Sigmoid colon (tissue), 7 donors: Measurements from ENCODE around the gene PTPRU. TPM values are rescaled to one million over a fixed set of nuclear protein-coding genes. Genes with fewer than 3 reads are reported as not detected.

Experiments
- DNase-seq: peaks from one replicate; pipeline ENCODE4 v3.0.0-alpha.2; 2019
- H3K27ac ChIP-seq, 4 donors: fragments of 200-600 bp; sonication (generic); one replicate each; pipeline ENCODE4 v1.5.1; 2016 to 2019; ENCODE audit warnings: mild to moderate bottlenecking in 1 of 4
- H3K27me3 ChIP-seq, 3 donors: fragments of 200-600 bp; sonication (generic); one replicate each; pipeline ENCODE4 v1.5.1; 2019; ENCODE audit warnings: mild to moderate bottlenecking in 1 of 3
- H3K36me3 ChIP-seq, 4 donors: fragments of 200-600 bp; sonication (generic); one replicate each; pipeline ENCODE4 v1.5.1; 2016 to 2019
- H3K4me1 ChIP-seq, 4 donors: fragments of 200-600 bp; sonication (generic); one replicate each; pipeline ENCODE4 v1.5.1; 2017 to 2019
- H3K4me3 ChIP-seq, 4 donors: fragments of 200-600 bp; sonication (generic); one replicate each; pipeline ENCODE4 v1.5.1; 2017 to 2019; ENCODE audit warnings: mild to moderate bottlenecking in 2 of 4, moderate library complexity in 1 of 4
- H3K9me3 ChIP-seq, 4 donors: fragments of 200-600 bp in 3 of 4; sonication (generic) in 3 of 4; one replicate each; pipeline versions ENCODE4 v1.5.1 to v1.6.1; 2013 to 2019
- CTCF ChIP-seq, 4 experiments: fragments of 450-650 bp in 3 of 4; fragments of 200-600 bp in 1 of 4; IDR thresholded peaks; one replicate each; pipeline ENCODE4 v1.5.1; 2016 to 2019; ENCODE audit warnings: antibody characterized with exemption in 4 of 4, mild to moderate bottlenecking in 3 of 4, moderate library complexity in 2 of 4
- EP300 ChIP-seq, 4 donors: sonication (generic); formaldehyde crosslinking; IDR thresholded peaks; one replicate each; pipeline ENCODE4 v1.6.1; 2017; ENCODE audit warnings: antibody characterized with exemption in 4 of 4
- POLR2A ChIP-seq, 2 donors: fragments of 450-650 bp; IDR thresholded peaks; one replicate each; pipeline ENCODE4 v1.6.1; 2016; ENCODE audit warnings: antibody characterized with exemption in 2 of 2, mild to moderate bottlenecking in 2 of 2, moderate library complexity in 2 of 2
- POLR2AphosphoS5 ChIP-seq, 4 donors: sonication (generic); formaldehyde crosslinking; IDR thresholded peaks; one replicate each; pipeline ENCODE4 v1.6.1; 2017; ENCODE audit warnings: antibody characterized with exemption in 4 of 4
- whole genome bisulfite sequencing, 2 donors: extraction: QIAGEN DNeasy Blood & Tissue Kit; methylation state at CpG; one replicate each; pipeline ENCODE4 v1.1.7; 2013; 5-methylcytosine and 5-hydroxymethylcytosine counted together
- intact Hi-C: fragments of 100-400 bp; cut with DNase I; formaldehyde crosslinking; loops from one replicate; pipeline ENCODE4 v1.15.1; 2023
- polyA plus RNA-seq, 3 donors: library from polyadenylated mRNA; stranded (reverse); fragments of 200-250 nt; gene quantifications; one replicate each; pipeline ENCODE4 v1.2.3, GENCODE V29; 2013
- total RNA-seq, 4 donors: library from RNA; depleted of rRNA; stranded (reverse); fragments of >200 nt; gene quantifications; one replicate each; pipeline ENCODE4 v1.1.0, GENCODE V29; 2016
- donor health status: healthy with polysubstance abuse.
- donor health status: Bipolar disorder and iron deficiency.
- donor health status: healthy.

The PTPRU gene
- total and polyA plus RNA-seq, 7 donors = 0.92 to 35.7 (median 8.2) TPM

GRCh38 chr1:29279406-29279805 lies 43.1 kb downstream of the PTPRU start:
- H3K4me3 ChIP-seq = no peak overlapping the region
- H3K9me3 ChIP-seq = no peaks in the 10 kb centered on the region
- intact Hi-C loops = no loop called here
- H3K36me3 ChIP-seq = peaks cover 0 to 25% (median 0%) of the 10 kb centered on the region in 4 donors
- H3K4me1 ChIP-seq = peaks cover 0 to 8% (median 0%) of the 10 kb centered on the region in 4 donors
- DNase-seq = no peak
- 95 to 96% methylated on average over 13 of the region's 13 CpGs for WGBS, 2 donors
- H3K27ac ChIP-seq = no peak overlapping the region
- H3K27me3 ChIP-seq = no peaks in the 10 kb centered on the region
- no peak for TF ChIP-seq CTCF (IDR thresholded peaks at IDR 0.05)
- no peak for TF ChIP-seq POLR2AphosphoS5 (IDR thresholded peaks at IDR 0.05)

- 95 to 96% methylated on average over 11 of the region's 11 CpGs for WGBS, 2 donors
- DNase-seq = no peak
- H3K36me3 ChIP-seq = peaks cover 0 to 25% (median 0%) of the 10 kb centered on the region in 4 donors
- no peak overlapping the region for H3K4me3 ChIP-seq
- no peaks in the 10 kb centered on the region for H3K27me3 ChIP-seq
- intact Hi-C loops = no loop called here
- no peak overlapping the region for H3K27ac ChIP-seq
- no peak for TF ChIP-seq POLR2A (IDR thresholded peaks at IDR 0.05)
- H3K9me3 ChIP-seq = no peaks in the 10 kb centered on the region
- peaks cover 0 to 8% (median 0%) of the 10 kb centered on the region in 4 donors for H3K4me1 ChIP-seq
Measured at GRCh38 chr1:29279951-29280391, 43.6 kb downstream of the PTPRU start.

- intact Hi-C loops = no loop called here
- Histone ChIP-seq H3K36me3 (peaks cover 0 to 21% (median 0%) of the 10 kb centered on the region in 4 donors), H3K4me3 (no peak overlapping the region), H3K27ac (no peak overlapping the region), H3K27me3 (no peaks in the 10 kb centered on the region), H3K4me1 (peaks cover 0 to 8% (median 0%) of the 10 kb centered on the region in 4 donors), H3K9me3 (no peaks in the 10 kb centered on the region)
- DNase-seq = no peak
- no peak for TF ChIP-seq EP300 (IDR thresholded peaks at IDR 0.05)
- TF ChIP-seq CTCF (IDR thresholded peaks at IDR 0.05) = no peak
- TF ChIP-seq POLR2A (IDR thresholded peaks at IDR 0.05) = no peak
- no peak for TF ChIP-seq POLR2AphosphoS5 (IDR thresholded peaks at IDR 0.05)
- WGBS, 2 donors = 84 to 86% methylated on average over 6 of the region's 6 CpGs
Measured at GRCh38 chr1:29280409-29281131, 44.2 kb downstream of the PTPRU start.

- TF ChIP-seq CTCF (IDR thresholded peaks at IDR 0.05) = no peak
- no peak for TF ChIP-seq POLR2AphosphoS5 (IDR thresholded peaks at IDR 0.05)
- Histone ChIP-seq H3K27ac (no peak overlapping the region), H3K9me3 (no peaks in the 10 kb centered on the region), H3K4me3 (no peak overlapping the region), H3K36me3 (peaks cover 0 to 14% (median 0%) of the 10 kb centered on the region in 4 donors), H3K27me3 (no peaks in the 10 kb centered on the region), H3K4me1 (peaks cover 0 to 8% (median 0%) of the 10 kb centered on the region in 4 donors)
- DNase-seq = no peak
- intact Hi-C loops = no loop called here
- WGBS, 2 donors = 76 to 81% methylated on average over 3 of the region's 3 CpGs
Measured at GRCh38 chr1:29281571-29281970, 45.2 kb downstream of the PTPRU start.

- Histone ChIP-seq H3K9me3 (no peaks in the 10 kb centered on the region), H3K27me3 (no peaks in the 10 kb centered on the region), H3K4me1 (peaks cover 0 to 8% (median 0%) of the 10 kb centered on the region in 4 donors), H3K27ac (no peak overlapping the region), H3K4me3 (no peak overlapping the region), H3K36me3 (peaks cover 0 to 13% (median 0%) of the 10 kb centered on the region in 4 donors)
- intact Hi-C loops = no loop called here
- TF ChIP-seq CTCF (IDR thresholded peaks at IDR 0.05) (no peak), EP300 (IDR thresholded peaks at IDR 0.05) (no peak), POLR2A (IDR thresholded peaks at IDR 0.05) (no peak), POLR2AphosphoS5 (IDR thresholded peaks at IDR 0.05) (no peak)
- DNase-seq = no peak
- 94 to 95% methylated on average over 19 of the region's 19 CpGs for WGBS, 2 donors
Measured at GRCh38 chr1:29282135-29282923, 46.0 kb downstream of the PTPRU start.
